Coronary artery (tissue), 2 donors: ENCODE results near the gene PFKFB4.

Experiments used
- DNase-seq: peaks from one replicate; pipeline ENCODE4 v3.0.0-alpha.2; 2017; ENCODE audit warnings: low spot score
- H3K27ac ChIP-seq, 2 donors: fragments of 200-600 bp; sonication (generic); one replicate each; pipeline ENCODE4 v1.5.1; 2016 to 2019
- H3K4me3 ChIP-seq: fragments of 200-600 bp; sonication (generic); 2 replicates; pipeline ENCODE4 v1.5.1; 2016; ENCODE audit warnings: mild to moderate bottlenecking, moderate library complexity
- CTCF ChIP-seq: fragments of 200-600 bp; sonication (generic); IDR thresholded peaks from one replicate; pipeline ENCODE4 v1.5.1; 2019; ENCODE audit warnings: antibody characterized with exemption

Gene PFKFB4

GRCh38 chr3:48597408-48597800 is 40.8 kb upstream of the PFKFB4 start:
- Histone ChIP-seq H3K4me3 (no peak overlapping the region), H3K27ac (peak overlapping the region; percentile 82 to 96)
- TF ChIP-seq CTCF: no peak
- DNase-seq: no peak

DNA sequence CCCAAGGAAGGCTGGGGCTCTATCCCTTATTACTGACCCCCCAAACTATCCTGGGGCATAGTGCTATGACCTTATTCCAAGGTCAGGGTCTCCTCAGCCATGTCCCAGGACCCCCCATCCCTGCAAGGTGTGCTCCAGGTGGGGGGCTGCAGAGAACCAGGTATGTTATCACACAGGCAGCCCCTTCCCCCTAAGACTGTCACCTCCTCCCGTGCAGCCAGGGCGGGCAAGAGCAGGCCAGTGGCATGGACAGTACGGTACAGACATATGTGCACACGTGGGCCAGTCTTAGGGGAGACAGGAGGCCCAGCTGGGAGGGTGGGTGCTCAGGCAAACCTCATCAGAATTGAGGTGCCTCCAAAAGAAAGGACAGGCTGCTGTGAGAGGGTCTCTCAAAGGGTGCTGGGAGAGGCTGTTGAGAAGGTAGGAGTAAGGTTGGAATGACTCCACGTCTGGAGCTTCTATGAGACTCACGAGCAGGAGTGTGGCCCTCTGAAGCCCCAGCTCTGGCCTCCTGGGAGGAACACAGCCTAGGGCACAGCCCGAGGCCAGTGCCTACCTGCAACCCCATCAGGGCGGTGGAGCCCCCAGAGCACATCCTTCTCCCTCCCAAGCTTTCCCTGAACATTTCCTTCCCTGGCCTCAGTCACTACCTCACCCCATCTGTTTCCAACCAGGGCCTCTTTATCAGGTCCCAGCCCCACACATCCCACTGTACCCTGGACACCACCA is 40.2 kb upstream of the PFKFB4 start:
- no peak for DNase-seq
- TF ChIP-seq CTCF: no peak
- Histone ChIP-seq H3K4me3 (no peak overlapping the region), H3K27ac (peak overlapping the region; percentile 82 to 96)

DNA sequence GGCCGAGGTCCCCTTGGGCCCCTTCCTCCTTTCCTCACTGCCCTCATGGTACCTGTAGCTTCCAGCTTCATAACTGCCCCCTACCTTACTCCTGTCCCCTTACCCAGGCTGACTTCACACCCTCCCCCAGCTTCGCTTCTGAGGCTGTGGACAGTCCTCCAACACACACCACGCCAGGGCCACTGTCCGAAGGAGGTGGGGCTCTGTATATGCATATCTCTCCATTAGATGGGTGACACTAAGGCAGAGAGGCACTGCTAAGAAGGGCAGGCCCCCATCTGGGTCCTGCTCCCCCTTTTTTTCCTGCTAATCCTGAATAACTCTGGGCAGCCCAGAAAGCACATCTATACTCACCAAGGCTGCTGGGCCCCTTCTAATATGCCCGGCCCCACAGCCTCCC is 39.6 kb upstream of the PFKFB4 start:
- no peak overlapping the region for H3K4me3 ChIP-seq
- no peak for DNase-seq
- TF ChIP-seq CTCF: no peak
- peak overlapping the region; percentile 82 to 96 for H3K27ac ChIP-seq

DNA sequence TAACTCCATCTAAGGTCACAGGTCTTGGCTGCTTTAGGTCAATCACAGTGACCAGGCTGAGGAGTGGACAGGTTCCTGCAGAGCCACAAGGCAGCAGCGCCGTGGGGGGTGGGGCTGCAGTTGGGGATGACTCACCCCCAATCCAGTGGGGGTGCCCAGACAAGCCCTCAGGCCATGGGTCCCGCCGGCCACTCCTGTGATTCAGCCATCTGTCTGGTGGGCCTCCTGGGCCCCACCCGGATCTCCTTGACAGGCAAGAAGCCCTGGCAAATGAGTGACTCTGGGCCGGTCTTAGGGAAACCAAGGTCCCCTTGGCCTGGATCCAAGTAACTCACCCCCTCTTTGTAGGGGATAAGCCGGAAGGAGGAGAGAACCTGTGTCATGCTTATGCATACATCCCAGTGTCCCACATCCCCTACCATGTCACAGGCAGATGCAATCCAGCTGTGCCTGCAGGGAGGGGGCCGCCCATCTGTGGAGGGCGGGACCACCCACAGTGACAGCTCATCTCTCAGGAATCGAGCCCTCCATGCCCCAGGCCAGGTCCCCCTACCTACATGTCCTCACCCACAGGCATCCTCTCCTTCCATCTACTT is 39.0 kb upstream of the PFKFB4 start:
- peak overlapping the region; percentile 82 to 96 for H3K27ac ChIP-seq
- no peak for TF ChIP-seq CTCF
- peak; percentile 84 for DNase-seq
- H3K4me3 ChIP-seq: peak overlapping the region; percentile 72

- DNase-seq: no peak
These were observed 38.5 kb upstream of the PFKFB4 start, which contains the start of gene COL7A1 for GRCh38 chr3:48595075-48595525. Gene COL7A1, minus strand, starts transcription at chr3:48595329. Its CDS starts 170 bp downstream, at chr3:48595159.

DNA sequence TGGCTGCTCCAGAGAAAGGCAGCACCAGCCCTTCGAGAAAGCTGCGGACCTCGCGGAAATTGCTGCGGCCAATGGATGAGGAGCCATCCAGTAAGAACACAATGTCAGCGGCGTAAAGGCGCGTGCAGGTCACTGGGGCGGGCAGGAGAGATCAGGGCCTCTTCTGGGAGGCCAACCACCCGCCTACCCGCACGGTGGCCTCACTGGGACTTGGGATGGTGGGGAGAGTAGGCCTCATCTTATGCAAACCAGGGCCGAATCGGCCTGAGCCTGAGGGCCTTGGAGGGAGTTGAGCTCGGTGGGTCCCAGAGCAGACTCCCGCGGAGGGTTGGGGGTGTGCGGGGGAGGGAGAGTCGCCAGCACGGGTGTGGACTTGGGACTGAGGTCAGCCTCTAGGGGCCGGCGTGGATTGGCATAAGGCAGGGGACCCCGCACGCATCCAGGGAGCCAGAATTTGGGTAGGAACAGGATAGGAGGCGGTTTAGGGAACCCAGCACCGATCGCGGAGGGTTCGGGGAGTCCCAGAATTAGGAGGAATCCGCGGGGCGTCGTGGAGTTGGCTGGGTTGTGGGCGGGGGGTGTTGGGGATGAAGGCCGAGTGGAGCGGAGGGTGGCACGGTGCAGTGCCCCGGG is 37.9 kb upstream of the PFKFB4 start:
- H3K4me3 ChIP-seq: peak overlapping the region; percentile 72
- H3K27ac ChIP-seq: peak overlapping the region in 1 of 2 donors; percentile 96
- TF ChIP-seq CTCF: no peak

More at GRCh38 chr3:48595075-48595525, 38.5 kb upstream of the PFKFB4 start, which contains the start of gene COL7A1:
- peak within 1 kb of the TSS; percentile 82 to 96 for H3K27ac ChIP-seq
- peak within 1 kb of the TSS; percentile 72 for H3K4me3 ChIP-seq
- TF ChIP-seq CTCF: no peak

More for the DNA sequence above, 37.9 kb upstream of the PFKFB4 start:
- DNase-seq: no peak
